Uterus (tissue), 2 donors: Measurements from ENCODE around the gene CDK5RAP3.

ENCODE experiments used
- POLR2A ChIP-seq, 2 donors: fragments of 450-650 bp; IDR thresholded peaks; one replicate each; pipeline ENCODE4 v1.6.1; 2016; ENCODE audit warnings: antibody characterized with exemption in 2 of 2, mild to moderate bottlenecking in 1 of 2, moderate library complexity in 1 of 2
- TF ChIP-seq, protein P1 (sequence below), 4 experiments: fragments of 200-600 bp in 2 of 4; fragments of 450-650 bp in 2 of 4; sonication (generic) in 2 of 4; IDR thresholded peaks; one replicate each; pipeline ENCODE4 v1.5.1; 2016 to 2019; ENCODE audit warnings: antibody characterized with exemption in 4 of 4, mild to moderate bottlenecking in 2 of 4, moderate library complexity in 1 of 4

DNA sequence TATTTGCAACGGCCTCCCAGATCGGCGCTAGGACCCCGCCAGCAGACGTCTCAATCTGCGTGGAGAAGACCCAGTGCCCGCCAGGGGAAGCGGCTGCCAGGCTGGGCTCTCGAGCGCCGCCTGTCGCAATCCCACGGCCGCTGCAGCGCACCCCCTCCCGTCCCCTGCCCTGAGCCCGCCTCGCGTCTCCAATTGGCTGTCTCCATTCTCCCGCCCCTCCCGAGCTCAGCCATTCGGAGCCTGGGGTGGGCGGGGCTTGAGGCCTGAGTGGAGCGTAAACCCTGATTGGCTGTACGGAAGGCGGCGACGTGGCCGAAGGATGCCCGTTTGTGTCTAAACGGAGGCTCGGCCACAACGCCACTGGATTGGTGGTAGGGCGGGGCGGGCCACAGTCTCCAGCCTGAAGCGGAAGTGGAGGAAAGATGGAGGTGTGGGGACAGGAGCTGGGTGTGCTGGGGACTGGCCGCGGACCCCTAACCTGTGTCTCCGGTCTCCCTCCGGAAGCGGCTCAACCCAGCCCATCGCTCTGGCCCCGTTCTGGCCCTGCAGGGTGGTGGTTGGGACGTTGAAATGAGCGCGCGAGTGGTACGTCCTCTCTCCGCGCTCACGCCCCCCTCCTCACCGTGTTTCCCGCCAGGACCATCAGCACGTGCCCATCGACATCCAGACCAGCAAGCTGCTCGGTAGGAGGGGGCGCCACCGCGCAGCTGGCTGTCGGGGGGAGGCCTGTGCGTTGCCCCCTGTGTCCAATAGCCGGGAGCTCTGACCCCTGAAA lies at the start of gene CDK5RAP3:
- TF ChIP-seq, protein P1, sequence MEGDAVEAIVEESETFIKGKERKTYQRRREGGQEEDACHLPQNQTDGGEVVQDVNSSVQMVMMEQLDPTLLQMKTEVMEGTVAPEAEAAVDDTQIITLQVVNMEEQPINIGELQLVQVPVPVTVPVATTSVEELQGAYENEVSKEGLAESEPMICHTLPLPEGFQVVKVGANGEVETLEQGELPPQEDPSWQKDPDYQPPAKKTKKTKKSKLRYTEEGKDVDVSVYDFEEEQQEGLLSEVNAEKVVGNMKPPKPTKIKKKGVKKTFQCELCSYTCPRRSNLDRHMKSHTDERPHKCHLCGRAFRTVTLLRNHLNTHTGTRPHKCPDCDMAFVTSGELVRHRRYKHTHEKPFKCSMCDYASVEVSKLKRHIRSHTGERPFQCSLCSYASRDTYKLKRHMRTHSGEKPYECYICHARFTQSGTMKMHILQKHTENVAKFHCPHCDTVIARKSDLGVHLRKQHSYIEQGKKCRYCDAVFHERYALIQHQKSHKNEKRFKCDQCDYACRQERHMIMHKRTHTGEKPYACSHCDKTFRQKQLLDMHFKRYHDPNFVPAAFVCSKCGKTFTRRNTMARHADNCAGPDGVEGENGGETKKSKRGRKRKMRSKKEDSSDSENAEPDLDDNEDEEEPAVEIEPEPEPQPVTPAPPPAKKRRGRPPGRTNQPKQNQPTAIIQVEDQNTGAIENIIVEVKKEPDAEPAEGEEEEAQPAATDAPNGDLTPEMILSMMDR (IDR thresholded peaks at IDR 0.05), result peak; percentile 93 to 100 (median 96)
- TF ChIP-seq POLR2A (IDR thresholded peaks at IDR 0.05), result peak; percentile 78 to 79
